NCI-H2196 treated with DMSO at 0.1 percent for 48 hours (cell line): ENCODE measurements around the gene MDM2.
"Not testable (repeated sequence)": the region's sequence is repeated elsewhere in the genome, so short reads cannot be mapped to it uniquely, and the experiment has no call there.

Source experiments
- DNase-seq: peaks from one replicate; lab custom pipeline; 2025; ENCODE audit not compliant: unreplicated experiment; lab: John Stamatoyannopoulos, UW

Gene MDM2

GRCh38 chr12:68804657-68805591, 3.1 kb upstream of the MDM2 start:
- no peak for DNase-seq

- DNase-seq = no peak
Observed at GRCh38 chr12:68805592-68806120, 2.3 kb upstream of the MDM2 start.

GRCh38 chr12:68806488-68807237, 1.3 kb upstream of the MDM2 start:
- DNase-seq = no peak

- not testable (repeated sequence) for DNase-seq
Observed at GRCh38 chr12:68807274-68807575, 752 bp upstream of the MDM2 start.

- peak; percentile 95 for DNase-seq
Observed at GRCh38 chr12:68808388-68809189, 612 bp downstream of the MDM2 start.

GRCh38 chr12:68809190-68810026, 1.4 kb downstream of the MDM2 start:
- no peak for DNase-seq

- not testable (repeated sequence) for DNase-seq
Observed at GRCh38 chr12:68810027-68810389, 2.0 kb downstream of the MDM2 start.

GRCh38 chr12:68811573-68811972, 3.6 kb downstream of the MDM2 start:
- DNase-seq = not testable (repeated sequence)

GRCh38 chr12:68812553-68813241, 4.7 kb downstream of the MDM2 start:
- no peak for DNase-seq

- DNase-seq = no peak
Observed at GRCh38 chr12:68813242-68813593, 5.2 kb downstream of the MDM2 start.

GRCh38 chr12:68814490-68815231, 6.7 kb downstream of the MDM2 start:
- no peak for DNase-seq

- DNase-seq = no peak
Observed at GRCh38 chr12:68815232-68815927, 7.4 kb downstream of the MDM2 start.

GRCh38 chr12:68815928-68816800, 8.2 kb downstream of the MDM2 start:
- no peak for DNase-seq

GRCh38 chr12:68819481-68819880, 11.5 kb downstream of the MDM2 start:
- DNase-seq = not testable (repeated sequence)

- no peak for DNase-seq
Observed at GRCh38 chr12:68821357-68822188, 13.6 kb downstream of the MDM2 start.

- DNase-seq = no peak
Observed at GRCh38 chr12:68823696-68824095, 15.7 kb downstream of the MDM2 start.

- DNase-seq = no peak
Observed at GRCh38 chr12:68824131-68824530, 16.2 kb downstream of the MDM2 start.
